H9 (cell line): Measurements from ENCODE around the gene ACVR1B. TPM values are rescaled to one million over a fixed set of nuclear protein-coding genes. Genes with fewer than 3 reads are reported as not detected.

Source experiments
- DNase-seq: peaks from one replicate; pipeline ENCODE4 v3.0.0-alpha.2; 2017
- H2AFZ ChIP-seq: one replicate; pipeline ENCODE4 v1.6.1; 2013; ENCODE audit warnings: mild to moderate bottlenecking, low read length, control low read depth, moderate library complexity
- H2AK5ac ChIP-seq: 2 replicates; pipeline ENCODE4 v1.6.1; 2013; ENCODE audit warnings: low read length, control low read depth, mixed read lengths; ENCODE audit not compliant: insufficient read length
- H2BK120ac ChIP-seq: one replicate; pipeline ENCODE4 v1.6.1; 2013; ENCODE audit warnings: low read depth, mild to moderate bottlenecking, low read length, control low read depth, inconsistent platforms; ENCODE audit not compliant: poor library complexity, severe bottlenecking
- H2BK12ac ChIP-seq: 2 replicates; pipeline ENCODE4 v1.6.1; 2013; ENCODE audit warnings: low read length, control low read depth, mixed read lengths, low read depth; ENCODE audit not compliant: insufficient read length
- H2BK15ac ChIP-seq: 2 replicates; pipeline ENCODE4 v1.6.1; 2013; ENCODE audit warnings: low read depth, low read length, control low read depth
- H2BK20ac ChIP-seq: one replicate; pipeline ENCODE4 v1.6.1; 2013; ENCODE audit warnings: low read depth, mild to moderate bottlenecking, low read length, control low read depth, inconsistent platforms; ENCODE audit not compliant: poor library complexity, severe bottlenecking
- H2BK5ac ChIP-seq: 2 replicates; pipeline ENCODE4 v1.6.1; 2013; ENCODE audit warnings: low read length, control low read depth, mixed read lengths; ENCODE audit not compliant: insufficient read length
- H3K14ac ChIP-seq: 2 replicates; pipeline ENCODE4 v1.6.1; 2013; ENCODE audit warnings: low read length, control low read depth; ENCODE audit not compliant: insufficient read depth
- H3K18ac ChIP-seq: 2 replicates; pipeline ENCODE4 v1.6.1; 2013; ENCODE audit warnings: low read depth, mild to moderate bottlenecking, mixed read lengths, low read length, control low read depth; ENCODE audit not compliant: insufficient read length
- H3K23ac ChIP-seq: 2 replicates; pipeline ENCODE4 v1.6.1; 2013; ENCODE audit warnings: low read length, control low read depth, mixed read lengths, low read depth; ENCODE audit not compliant: insufficient read length
- H3K23me2 ChIP-seq: 2 replicates; pipeline ENCODE4 v1.6.1; 2013; ENCODE audit warnings: low read depth, mild to moderate bottlenecking, mixed read lengths, low read length, control low read depth; ENCODE audit not compliant: insufficient read length, poor library complexity, severe bottlenecking
- H3K27ac ChIP-seq: 2 replicates; pipeline ENCODE4 v1.5.1; 2013; ENCODE audit warnings: low read length, control low read depth, mixed read lengths, low read depth; ENCODE audit not compliant: insufficient read length
- H3K27me3 ChIP-seq: 2 replicates; pipeline ENCODE4 v1.6.1; 2013; ENCODE audit warnings: low read length, control low read depth, inconsistent platforms; ENCODE audit not compliant: insufficient read depth
- H3K4ac ChIP-seq: 2 replicates; pipeline ENCODE4 v1.6.1; 2013; ENCODE audit warnings: low read depth, mild to moderate bottlenecking, control low read depth, inconsistent platforms, low read length, moderate library complexity
- H3K4me1 ChIP-seq: 2 replicates; pipeline ENCODE4 v1.6.1; 2013; ENCODE audit warnings: low read length, control low read depth, inconsistent platforms; ENCODE audit not compliant: insufficient read depth
- H3K4me2 ChIP-seq: 2 replicates; pipeline ENCODE4 v1.6.1; 2013; ENCODE audit warnings: low read length, control low read depth, mixed read lengths; ENCODE audit not compliant: insufficient read length, insufficient read depth
- H3K56ac ChIP-seq: 2 replicates; pipeline ENCODE4 v1.6.1; 2013; ENCODE audit warnings: low read depth, mild to moderate bottlenecking, mixed read lengths, low read length, control low read depth; ENCODE audit not compliant: insufficient read length
- H3K79me1 ChIP-seq: 2 replicates; pipeline ENCODE4 v1.6.1; 2013; ENCODE audit warnings: low read depth, mild to moderate bottlenecking, moderate library complexity, low read length, control low read depth, inconsistent platforms; ENCODE audit not compliant: insufficient read depth, poor library complexity, severe bottlenecking
- H3K79me2 ChIP-seq: 2 replicates; pipeline ENCODE4 v1.6.1; 2013; ENCODE audit warnings: low read length, control low read depth, inconsistent platforms; ENCODE audit not compliant: insufficient read depth
- H3K9ac ChIP-seq: 2 replicates; pipeline ENCODE4 v1.6.1; 2013; ENCODE audit warnings: low read length, control low read depth, mixed read lengths; ENCODE audit not compliant: insufficient read length; ENCODE audit errors: extremely low read depth
- H3K9me3 ChIP-seq: one replicate; pipeline ENCODE4 v1.6.1; 2013; ENCODE audit warnings: low read depth, low read length, inconsistent platforms; ENCODE audit not compliant: control insufficient read depth
- H3T11ph ChIP-seq: one replicate; pipeline ENCODE4 v1.6.1; 2013; ENCODE audit warnings: mild to moderate bottlenecking, low read length, control low read depth, inconsistent platforms
- H4K20me1 ChIP-seq: one replicate; pipeline ENCODE4 v1.6.1; 2013; ENCODE audit not compliant: control insufficient read depth, insufficient read length, insufficient read depth
- H4K5ac ChIP-seq: 2 replicates; pipeline ENCODE4 v1.6.1; 2013; ENCODE audit warnings: low read depth, mild to moderate bottlenecking, mixed read lengths, low read length, control low read depth; ENCODE audit not compliant: insufficient read length
- H4K8ac ChIP-seq: replicated peaks from 2 replicates; pipeline ENCODE4 v1.6.1; 2013; ENCODE audit warnings: low read length, control low read depth, mixed read lengths, low read depth; ENCODE audit not compliant: insufficient read length
- H4K91ac ChIP-seq: 2 replicates; pipeline ENCODE4 v1.6.1; 2013; ENCODE audit warnings: low read depth, mild to moderate bottlenecking, moderate library complexity, mixed read lengths, low read length, control low read depth; ENCODE audit not compliant: insufficient read length
- H3K27ac Mint-ChIP-seq, 3 experiments: 2 replicates in 2 of 3; 3 replicates in 1 of 3; pipeline ENCODE4 v1.8.0; 2020 to 2021; ENCODE audit warnings: mixed read lengths in 3 of 3, mild to moderate bottlenecking in 1 of 3, moderate library complexity in 1 of 3
- H3K27me3 Mint-ChIP-seq: 2 replicates; pipeline ENCODE4 v1.8.0; 2021; ENCODE audit warnings: low read depth, mild to moderate bottlenecking, moderate library complexity, mixed read lengths
- H3K36me3 Mint-ChIP-seq, 3 experiments: 2 replicates in 2 of 3; 3 replicates in 1 of 3; pipeline ENCODE4 v1.8.0; 2020 to 2021; ENCODE audit warnings: low read depth in 3 of 3, mixed read lengths in 3 of 3; ENCODE audit not compliant: insufficient read depth in 1 of 3
- H3K4me1 Mint-ChIP-seq, 2 experiments: 2 replicates each; pipeline ENCODE4 v1.8.0; 2020; ENCODE audit warnings: mixed read lengths in 2 of 2
- H3K4me3 Mint-ChIP-seq, 2 experiments: 2 replicates in 1 of 2; 3 replicates in 1 of 2; pipeline ENCODE4 v1.8.0; 2020 to 2021; ENCODE audit warnings: mild to moderate bottlenecking in 2 of 2, mixed read lengths in 2 of 2, moderate library complexity in 1 of 2
- H3K9me3 Mint-ChIP-seq, 2 experiments: 2 replicates in 1 of 2; 3 replicates in 1 of 2; pipeline ENCODE4 v1.8.0; 2020; ENCODE audit warnings: mild to moderate bottlenecking in 2 of 2, mixed read lengths in 2 of 2, moderate library complexity in 1 of 2
- CTCF ChIP-seq: fragments of 200-600 bp; sonication (generic); conservative IDR thresholded peaks from 3 replicates; pipeline ENCODE4 v1.8.0; 2021; ENCODE audit warnings: antibody characterized with exemption, mild to moderate bottlenecking
- WGBS: extraction: QIAGEN DNeasy Blood & Tissue Kit; methylation state at CpG from one replicate; pipeline ENCODE4 v1.1.7; 2013; ENCODE audit warnings: missing lambda C conversion rate, low lambda C conversion rate, mixed read lengths; ENCODE audit not compliant: insufficient read length; ENCODE audit errors: extremely low coverage; 5-methylcytosine and 5-hydroxymethylcytosine counted together
- total RNA-seq: library from RNA; stranded (reverse); gene quantifications from 2 replicates; pipeline ENCODE4 v1.2.1, GENCODE V29; 2021

ACVR1B gene
- total RNA-seq, 1 experiment from 2014 or later: 16.3 TPM

GRCh38 chr12:51941011-51941581, 10.4 kb upstream of the ACVR1B start:
- Histone ChIP-seq H3K79me1 (no peaks in the 10 kb centered on the region), H4K5ac (no peak overlapping the region), H3K9me3 (peaks cover 5% of the 10 kb centered on the region), H2AFZ (no peak overlapping the region), H3K9ac (no peak overlapping the region), H3K27ac (no peak overlapping the region), H3K4me2 (no peak overlapping the region), H4K8ac (no peak overlapping the region), H4K91ac (no peak overlapping the region), H3K27me3 (0 out of 2 replicates have a peak, but pooled peaks cover 3% of the 10 kb centered on the region), H2BK15ac (no peak overlapping the region), H3K14ac (no peak overlapping the region), H4K20me1 (no peaks in the 10 kb centered on the region), H3K4ac (no peak overlapping the region), H2BK120ac (no peak overlapping the region), H3K79me2 (no peaks in the 10 kb centered on the region), H3T11ph (no peak overlapping the region), H2BK12ac (no peak overlapping the region), H3K18ac (no peak overlapping the region), H3K23ac (no peak overlapping the region), H2AK5ac (no peak overlapping the region), H3K56ac (no peak overlapping the region), H3K23me2 (no peaks in the 10 kb centered on the region), H3K4me1 (no peaks in the 10 kb centered on the region; the same call in 1 of the 2 replicates), H2BK5ac (no peak overlapping the region), H2BK20ac (no peak overlapping the region)
- DNase-seq: no peak
- WGBS: no CpG with 5 or more reads among the region's 15 CpGs
- peaks cover 36% of the 10 kb centered on the region for H3K27me3 Mint-ChIP-seq
- peaks cover 0 to 5% (median 5%) of the 10 kb centered on the region in 3 experiments; a peak in 4 of 7 replicates for H3K36me3 Mint-ChIP-seq
- no peak overlapping the region for H3K4me3 Mint-ChIP-seq
- H3K9me3 Mint-ChIP-seq: peaks cover 12 to 15% of the 10 kb centered on the region in 2 experiments
- peaks cover 6 to 11% of the 10 kb centered on the region in 2 experiments; a peak in 3 of 4 replicates for H3K4me1 Mint-ChIP-seq
- no peak overlapping the region for H3K27ac Mint-ChIP-seq
- no peak for TF ChIP-seq CTCF
